Erythroblast (primary cell): ENCODE results near the gene ACVR1.

ENCODE experiments used
- GATA1 ChIP-seq: IDR thresholded peaks from 2 replicates; pipeline ENCODE4 v1.6.1; 2011; ENCODE audit warnings: low read depth, mild to moderate bottlenecking, control low read depth, low read length, moderate library complexity
- POLR2A ChIP-seq: IDR thresholded peaks from 2 replicates; pipeline ENCODE4 v1.6.1; 2011; ENCODE audit warnings: mild to moderate bottlenecking, low read length

DNA sequence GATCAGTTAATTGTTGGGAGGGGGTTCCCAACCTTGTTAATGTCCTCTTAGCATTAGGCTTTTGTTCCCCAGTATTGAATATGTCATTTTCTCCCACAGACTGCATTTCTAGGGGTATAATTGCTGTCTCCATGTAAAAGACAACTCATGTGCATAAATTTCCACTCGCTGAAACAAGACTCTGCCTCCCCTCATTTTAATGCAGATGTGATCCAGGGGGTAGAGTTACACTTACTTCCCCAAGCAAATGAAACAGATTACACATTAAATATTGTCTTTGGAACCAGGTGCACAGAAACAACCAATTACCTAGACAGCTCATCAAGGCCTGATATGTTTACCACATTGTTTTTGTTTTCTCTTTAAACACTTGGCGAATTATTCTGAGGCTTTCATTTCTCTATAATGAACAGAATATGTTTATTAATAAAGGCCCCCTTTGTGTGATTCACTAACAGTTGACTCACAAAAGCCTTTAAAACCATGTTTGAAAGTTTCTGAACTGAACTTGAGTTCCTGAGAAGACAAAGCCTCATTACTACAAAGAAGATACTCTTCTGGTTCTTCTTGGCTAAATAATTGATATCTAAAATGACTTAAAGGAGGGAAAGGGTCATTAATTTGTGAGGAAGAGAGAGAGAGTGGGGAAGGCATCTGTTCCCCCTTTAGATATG is 15.0 kb upstream of the ACVR1 start:
- no peak for TF ChIP-seq POLR2A
- no peak for TF ChIP-seq GATA1
